GM06990 (cell line): Measurements from ENCODE around the gene PLCZ1.

Source experiments
- DNase-seq: peaks from one replicate; pipeline ENCODE4 v3.0.0-alpha.2; 2011; ENCODE audit not compliant: insufficient read length; ENCODE audit errors: extremely low read depth
- H3K27me3 ChIP-seq: replicated peaks from 2 replicates; pipeline ENCODE4 v1.6.0; 2011; ENCODE audit warnings: low read length; ENCODE audit not compliant: control insufficient read depth, insufficient read depth
- H3K36me3 ChIP-seq: 2 replicates; pipeline ENCODE4 v1.5.1; 2011; ENCODE audit warnings: low read length; ENCODE audit not compliant: control insufficient read depth, insufficient read depth
- H3K4me3 ChIP-seq: replicated peaks from 2 replicates; pipeline ENCODE4 v1.5.1; 2011; ENCODE audit warnings: low read depth, mild to moderate bottlenecking, control low read depth, low read length
- TF ChIP-seq, protein P1 (sequence below): IDR thresholded peaks from 2 replicates; pipeline ENCODE4 v1.5.1; 2011; ENCODE audit warnings: low read length, control low read depth, mild to moderate bottlenecking, inconsistent platforms; ENCODE audit not compliant: insufficient read depth, poor library complexity, severe bottlenecking

Gene PLCZ1

DNA sequence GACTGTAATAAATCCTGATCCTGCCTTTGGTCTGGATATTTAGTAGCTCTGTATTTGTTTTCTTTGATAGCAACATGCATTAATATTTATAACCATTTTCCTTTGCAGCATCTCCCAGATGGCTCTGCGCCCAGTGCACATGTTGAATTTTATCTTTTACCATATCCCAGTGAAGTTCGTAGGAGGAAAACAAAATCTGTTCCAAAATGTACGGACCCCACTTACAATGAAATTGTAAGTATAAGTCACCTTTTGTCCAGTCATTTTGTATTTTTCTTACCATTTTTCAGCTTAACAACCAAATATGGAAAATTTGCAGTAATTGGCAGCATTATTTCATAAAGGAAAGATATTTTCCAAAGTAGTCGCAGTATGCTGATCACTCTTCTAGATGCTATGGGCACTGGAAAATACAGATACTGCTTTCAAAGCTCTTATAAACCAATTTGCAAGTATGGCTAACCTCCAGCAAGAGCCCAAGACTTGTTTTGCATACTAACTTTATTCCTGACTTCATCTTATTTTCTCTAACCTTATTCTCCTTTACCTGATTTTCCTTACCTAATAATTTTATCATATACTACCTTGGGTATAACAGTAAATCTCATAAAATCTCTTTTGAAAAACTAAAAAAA lies 97.4 kb downstream of the PLCZ1 start:
- DNase-seq = no peak
- Histone ChIP-seq H3K4me3 (no peak overlapping the region), H3K36me3 (no peaks in the 10 kb centered on the region), H3K27me3 (no peaks in the 10 kb centered on the region)
- TF ChIP-seq, protein P1, sequence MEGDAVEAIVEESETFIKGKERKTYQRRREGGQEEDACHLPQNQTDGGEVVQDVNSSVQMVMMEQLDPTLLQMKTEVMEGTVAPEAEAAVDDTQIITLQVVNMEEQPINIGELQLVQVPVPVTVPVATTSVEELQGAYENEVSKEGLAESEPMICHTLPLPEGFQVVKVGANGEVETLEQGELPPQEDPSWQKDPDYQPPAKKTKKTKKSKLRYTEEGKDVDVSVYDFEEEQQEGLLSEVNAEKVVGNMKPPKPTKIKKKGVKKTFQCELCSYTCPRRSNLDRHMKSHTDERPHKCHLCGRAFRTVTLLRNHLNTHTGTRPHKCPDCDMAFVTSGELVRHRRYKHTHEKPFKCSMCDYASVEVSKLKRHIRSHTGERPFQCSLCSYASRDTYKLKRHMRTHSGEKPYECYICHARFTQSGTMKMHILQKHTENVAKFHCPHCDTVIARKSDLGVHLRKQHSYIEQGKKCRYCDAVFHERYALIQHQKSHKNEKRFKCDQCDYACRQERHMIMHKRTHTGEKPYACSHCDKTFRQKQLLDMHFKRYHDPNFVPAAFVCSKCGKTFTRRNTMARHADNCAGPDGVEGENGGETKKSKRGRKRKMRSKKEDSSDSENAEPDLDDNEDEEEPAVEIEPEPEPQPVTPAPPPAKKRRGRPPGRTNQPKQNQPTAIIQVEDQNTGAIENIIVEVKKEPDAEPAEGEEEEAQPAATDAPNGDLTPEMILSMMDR = no peak

DNA sequence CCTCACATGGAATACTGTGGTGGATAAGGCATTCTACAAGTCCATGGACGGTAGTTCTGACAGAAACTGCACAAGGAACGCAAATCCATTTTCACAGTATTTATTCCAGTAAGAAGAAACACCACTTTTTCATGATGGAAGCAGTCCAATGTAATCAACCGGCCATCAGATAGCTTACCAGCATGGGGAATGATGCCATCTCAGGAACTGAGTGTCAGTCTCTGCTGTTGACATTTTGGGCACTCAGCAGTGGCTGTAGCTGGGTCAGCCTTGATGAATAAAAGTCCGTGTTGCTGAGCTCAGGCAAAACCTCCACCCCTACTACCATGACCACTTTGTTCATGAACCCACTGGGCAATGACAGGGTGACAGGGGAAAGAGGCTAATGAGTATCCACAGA lies 103.4 kb downstream of the PLCZ1 start:
- TF ChIP-seq, protein P1 = no peak
- H3K27me3 ChIP-seq = no peaks in the 10 kb centered on the region
- DNase-seq = no peak
- no peaks in the 10 kb centered on the region for H3K36me3 ChIP-seq
- H3K4me3 ChIP-seq = no peak overlapping the region
